ENCODE data around the gene SNUPN.

DNA sequence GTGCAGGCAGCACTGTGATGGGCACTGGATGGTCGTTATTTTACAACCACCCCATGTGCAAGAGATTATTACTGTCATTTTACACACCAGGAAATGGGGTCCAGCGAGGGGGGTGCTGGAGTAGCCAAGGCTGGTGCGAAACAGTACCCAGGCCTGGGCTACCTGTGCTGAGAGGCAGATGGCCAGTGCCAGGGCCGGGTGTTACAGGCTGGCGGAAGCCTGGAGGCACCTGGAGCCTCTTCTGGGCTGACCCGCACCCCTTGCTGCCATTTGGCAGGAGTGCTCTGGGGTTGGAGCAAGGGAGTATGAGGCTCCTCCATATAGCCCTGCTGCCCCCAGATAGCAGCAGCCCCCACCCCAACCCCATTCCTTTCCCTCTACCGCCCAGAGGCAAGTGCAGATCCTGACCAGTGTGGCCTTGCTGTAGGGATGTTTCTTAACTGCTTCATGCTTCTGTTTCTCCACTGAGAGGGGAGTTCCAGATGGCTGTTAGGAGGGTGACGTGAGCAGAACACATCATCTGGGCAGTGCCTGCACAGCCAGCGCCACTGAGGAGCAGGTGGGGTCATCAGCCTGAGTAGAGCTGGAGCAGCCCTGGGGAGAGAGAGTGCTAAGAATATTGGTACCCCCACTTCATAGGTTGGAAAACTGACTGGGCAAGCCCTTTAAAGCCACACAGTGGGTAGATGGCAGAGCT is 37.4 kb upstream of the SNUPN start:
- TF ChIP-seq, protein P1, sequence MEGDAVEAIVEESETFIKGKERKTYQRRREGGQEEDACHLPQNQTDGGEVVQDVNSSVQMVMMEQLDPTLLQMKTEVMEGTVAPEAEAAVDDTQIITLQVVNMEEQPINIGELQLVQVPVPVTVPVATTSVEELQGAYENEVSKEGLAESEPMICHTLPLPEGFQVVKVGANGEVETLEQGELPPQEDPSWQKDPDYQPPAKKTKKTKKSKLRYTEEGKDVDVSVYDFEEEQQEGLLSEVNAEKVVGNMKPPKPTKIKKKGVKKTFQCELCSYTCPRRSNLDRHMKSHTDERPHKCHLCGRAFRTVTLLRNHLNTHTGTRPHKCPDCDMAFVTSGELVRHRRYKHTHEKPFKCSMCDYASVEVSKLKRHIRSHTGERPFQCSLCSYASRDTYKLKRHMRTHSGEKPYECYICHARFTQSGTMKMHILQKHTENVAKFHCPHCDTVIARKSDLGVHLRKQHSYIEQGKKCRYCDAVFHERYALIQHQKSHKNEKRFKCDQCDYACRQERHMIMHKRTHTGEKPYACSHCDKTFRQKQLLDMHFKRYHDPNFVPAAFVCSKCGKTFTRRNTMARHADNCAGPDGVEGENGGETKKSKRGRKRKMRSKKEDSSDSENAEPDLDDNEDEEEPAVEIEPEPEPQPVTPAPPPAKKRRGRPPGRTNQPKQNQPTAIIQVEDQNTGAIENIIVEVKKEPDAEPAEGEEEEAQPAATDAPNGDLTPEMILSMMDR (IDR thresholded peaks at IDR 0.05), result no peak
- no peak for TF ChIP-seq POLR2A (IDR thresholded peaks at IDR 0.05)

All from testis (tissue), 2 donors.